ENCODE data around the gene PHF21A. TPM values are rescaled to one million over a fixed set of nuclear protein-coding genes. Genes with fewer than 3 reads are reported as not detected.

The PHF21A gene
- total RNA-seq, 2 donors from 2014 or later: 27.6 to 35.5 TPM

GRCh38 chr11:45960387-45961095 lies 160.7 kb downstream of the PHF21A start:
- Histone ChIP-seq H3K4me3 (no peak overlapping the region), H3K27ac (no peak overlapping the region), H3K4me1 (peaks cover 0 to 4% of the 10 kb centered on the region in 2 donors), H3K27me3 (no peaks in the 10 kb centered on the region), H3K9me3 (no peaks in the 10 kb centered on the region), H3K36me3 (peaks cover 19% of the 10 kb centered on the region)
- no peak for DNase-seq (ENCODE audit: low spot score)
- no peak for TF ChIP-seq CTCF (IDR thresholded peaks at IDR 0.05)

- DNase-seq (ENCODE audit: low spot score): no peak
- no peak for TF ChIP-seq CTCF (IDR thresholded peaks at IDR 0.05)
- Histone ChIP-seq H3K4me1 (peaks cover 0 to 4% of the 10 kb centered on the region in 2 donors), H3K9me3 (no peaks in the 10 kb centered on the region), H3K36me3 (peaks cover 13% of the 10 kb centered on the region), H3K27ac (no peak overlapping the region), H3K4me3 (no peak overlapping the region), H3K27me3 (no peaks in the 10 kb centered on the region)
Observed at GRCh38 chr11:45959851-45960250, 161.4 kb downstream of the PHF21A start.

DNA sequence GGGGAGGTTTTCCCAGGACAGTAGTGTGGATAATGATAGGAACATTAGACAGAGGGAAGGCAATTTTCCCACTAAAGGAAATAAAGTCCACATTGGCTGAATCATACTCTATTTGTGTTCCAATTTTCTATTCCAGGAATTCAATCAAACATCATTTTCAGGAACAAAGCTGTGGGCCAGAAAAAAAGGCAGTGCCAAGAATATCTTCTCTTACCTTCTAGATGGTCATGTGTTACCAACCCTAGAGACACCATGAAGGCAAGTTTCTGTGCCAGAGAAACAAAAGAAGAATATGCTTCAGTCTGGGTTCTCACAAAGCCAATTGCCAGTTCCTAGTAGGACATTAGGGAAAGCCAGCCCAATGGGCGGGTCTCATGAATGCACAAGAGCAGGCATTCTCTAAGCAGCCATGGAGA lies 171.3 kb downstream of the PHF21A start:
- H3K36me3 ChIP-seq: peaks cover 63% of the 10 kb centered on the region
- H3K27ac ChIP-seq: no peak overlapping the region

DNA sequence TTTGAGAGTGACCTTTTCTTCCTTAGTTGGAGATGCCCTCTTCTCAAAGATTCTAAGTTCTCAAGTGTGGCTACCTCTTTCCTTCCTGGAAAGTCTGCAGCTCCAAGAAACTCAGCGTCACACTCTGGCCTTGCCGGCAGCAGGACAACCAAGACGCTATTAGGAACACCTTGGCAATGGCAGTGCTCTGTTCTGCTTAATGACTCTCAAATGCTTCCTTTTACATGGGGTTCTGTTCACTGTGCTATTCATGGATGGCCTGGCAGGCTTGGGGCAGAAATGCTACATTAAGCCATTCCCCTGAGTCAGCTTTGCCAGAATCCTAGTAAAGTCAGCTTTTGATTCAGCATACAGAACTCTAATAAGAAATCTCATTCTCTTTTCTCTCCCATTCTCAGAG lies 172.9 kb downstream of the PHF21A start:
- no peak for DNase-seq (ENCODE audit: low spot score)
- Histone ChIP-seq H3K27me3 (no peaks in the 10 kb centered on the region), H3K36me3 (peaks cover 70% of the 10 kb centered on the region), H3K9me3 (no peaks in the 10 kb centered on the region), H3K27ac (no peak overlapping the region), H3K4me3 (no peak overlapping the region), H3K4me1 (peaks cover 0 to 5% of the 10 kb centered on the region in 2 donors)
- no peak for TF ChIP-seq CTCF (IDR thresholded peaks at IDR 0.05)

More for the DNA sequence above, 171.3 kb downstream of the PHF21A start:
- no peak for TF ChIP-seq CTCF (IDR thresholded peaks at IDR 0.05)
- H3K4me1 ChIP-seq: peaks cover 0 to 5% of the 10 kb centered on the region in 2 donors
- DNase-seq (ENCODE audit: low spot score): no peak
- no peaks in the 10 kb centered on the region for H3K27me3 ChIP-seq
- no peaks in the 10 kb centered on the region for H3K9me3 ChIP-seq
- H3K4me3 ChIP-seq: no peak overlapping the region

- no peak for DNase-seq (ENCODE audit: low spot score)
- H3K4me3 ChIP-seq: no peak overlapping the region
- no peak overlapping the region for H3K27ac ChIP-seq
- H3K27me3 ChIP-seq: no peaks in the 10 kb centered on the region
- no peak for TF ChIP-seq CTCF (IDR thresholded peaks at IDR 0.05)
- no peaks in the 10 kb centered on the region for H3K9me3 ChIP-seq
- H3K4me1 ChIP-seq: peaks cover 0 to 5% of the 10 kb centered on the region in 2 donors
- H3K36me3 ChIP-seq: peaks cover 68% of the 10 kb centered on the region
Observed at GRCh38 chr11:45947885-45948284, 173.4 kb downstream of the PHF21A start.

Measured in right atrium auricular region (tissue), 2 donors.